GM19239 (cell line): Measurements from ENCODE around the gene RPL10A.
"Not testable (repeated sequence)": the region's sequence is repeated elsewhere in the genome, so short reads cannot be mapped to it uniquely, and the experiment has no call there.

ENCODE experiments used
- DNase-seq: peaks from one replicate; pipeline ENCODE4 v3.0.0; 2011; ENCODE audit warnings: low spot score; ENCODE audit not compliant: insufficient read length
- FAIRE-seq: peaks from 2 replicates; lab custom pipeline; 2011; peaks lifted over from hg19 to GRCh38; lab: Jason Lieb, UNC

The RPL10A gene

GRCh38 chr6:35505999-35506412 lies 37.8 kb downstream of the RPL10A start:
- FAIRE-seq (no peak), DNase-seq (no peak)

GRCh38 chr6:35506536-35506935 lies 38.3 kb downstream of the RPL10A start:
- FAIRE-seq (no peak), DNase-seq (no peak)

- DNase-seq (no peak), FAIRE-seq (no peak)
Observed at GRCh38 chr6:35507221-35507620, 39.0 kb downstream of the RPL10A start.

GRCh38 chr6:35508027-35508426 lies 39.8 kb downstream of the RPL10A start:
- DNase-seq, result no peak
- FAIRE-seq, result peak; percentile 57

GRCh38 chr6:35508542-35508941 lies 40.3 kb downstream of the RPL10A start:
- DNase-seq (no peak), FAIRE-seq (no peak)

- FAIRE-seq (no peak), DNase-seq (no peak)
Observed at GRCh38 chr6:35510916-35511561, 42.8 kb downstream of the RPL10A start.

- FAIRE-seq, result no peak
- no peak for DNase-seq
Observed at GRCh38 chr6:35511562-35511941, 43.4 kb downstream of the RPL10A start.

- no peak for DNase-seq
- FAIRE-seq, result no peak
Observed at GRCh38 chr6:35512006-35512405, 43.8 kb downstream of the RPL10A start.

GRCh38 chr6:35512740-35513139 lies 44.5 kb downstream of the RPL10A start, which contains the start of gene TULP1:
TSS of gene TULP1 (minus strand) at chr6:35512896. CDS start at chr6:35512858, 38 bp downstream.
- FAIRE-seq (no peak), DNase-seq (no peak)

- FAIRE-seq (no peak), DNase-seq (no peak)
Observed at GRCh38 chr6:35514587-35514986, 46.4 kb downstream of the RPL10A start.

- not testable (repeated sequence) for DNase-seq, FAIRE-seq
Observed at GRCh38 chr6:35515939-35516338, 47.7 kb downstream of the RPL10A start.

GRCh38 chr6:35516712-35517111 lies 48.5 kb downstream of the RPL10A start:
- DNase-seq, result no peak
- FAIRE-seq, result no peak

- not testable (repeated sequence) for DNase-seq, FAIRE-seq
Observed at GRCh38 chr6:35517978-35518377, 49.8 kb downstream of the RPL10A start.

GRCh38 chr6:35518566-35519312 lies 50.5 kb downstream of the RPL10A start:
- FAIRE-seq (no peak), DNase-seq (no peak)

GRCh38 chr6:35519313-35520015 lies 51.3 kb downstream of the RPL10A start:
- no peak for DNase-seq
- FAIRE-seq, result no peak
